Cardiac muscle cell (in vitro differentiated cells and primary cell): ENCODE results near the gene WWP2. TPM values are rescaled to one million over a fixed set of nuclear protein-coding genes. Genes with fewer than 3 reads are reported as not detected.

Source experiments
- DNase-seq, 2 donors: peaks; one replicate each; pipeline versions ENCODE4 v3.0.0 to v3.0.0-alpha.2; 2010 to 2017; ENCODE audit warnings: low read depth in 1 of 2, low spot score in 1 of 2
- H3K27ac ChIP-seq: fragments of 200-600 bp; sonication (generic); 2 replicates; pipeline ENCODE4 v1.5.1; 2016
- H3K27me3 ChIP-seq: fragments of 200-600 bp; sonication (generic); 2 replicates; pipeline ENCODE4 v1.6.0; 2016; ENCODE audit warnings: control low read depth
- H3K36me3 ChIP-seq: fragments of 200-600 bp; sonication (generic); 2 replicates; pipeline ENCODE4 v1.5.1; 2016; ENCODE audit warnings: control low read depth
- H3K4me1 ChIP-seq: fragments of 200-600 bp; sonication (generic); 2 replicates; pipeline ENCODE4 v1.8.1; 2017; ENCODE audit warnings: low read depth, mild to moderate bottlenecking, mixed run types
- H3K4me3 ChIP-seq: fragments of 200-600 bp; sonication (generic); 2 replicates; pipeline ENCODE4 v1.5.1; 2016; ENCODE audit warnings: mild to moderate bottlenecking
- H3K9me3 ChIP-seq: fragments of 200-600 bp; sonication (generic); 2 replicates; pipeline ENCODE4 v1.5.1; 2017; ENCODE audit warnings: low read depth, mild to moderate bottlenecking, control low read depth
- polyA plus RNA-seq: library from polyadenylated mRNA; unstranded; fragments of >200 nt; fragmentation: Nextera tagmentation; extraction: Ambion mirVana; gene quantifications from 2 replicates; pipeline ENCODE4 v1.2.1, GENCODE V29; 2016
- total RNA-seq: library from RNA; depleted of rRNA; stranded (reverse); fragments of >200 nt; gene quantifications from 2 replicates; pipeline ENCODE4 v1.2.3, GENCODE V29; 2016
- TF ChIP-seq, protein P1 (sequence below): IDR thresholded peaks from 2 replicates; pipeline ENCODE4 v1.5.1; 2012; ENCODE audit warnings: low read depth, mild to moderate bottlenecking, low read length

The WWP2 gene
- total and polyA plus RNA-seq, 2 experiments from 2014 or later: 21.3 to 27.8 TPM

- Histone ChIP-seq H3K36me3 (no peaks in the 10 kb centered on the region), H3K27me3 (no peaks in the 10 kb centered on the region), H3K4me1 (peaks cover 4% of the 10 kb centered on the region), H3K9me3 (no peaks in the 10 kb centered on the region), H3K4me3 (no peak overlapping the region), H3K27ac (no peak overlapping the region)
- no peak for DNase-seq
- TF ChIP-seq, protein P1, sequence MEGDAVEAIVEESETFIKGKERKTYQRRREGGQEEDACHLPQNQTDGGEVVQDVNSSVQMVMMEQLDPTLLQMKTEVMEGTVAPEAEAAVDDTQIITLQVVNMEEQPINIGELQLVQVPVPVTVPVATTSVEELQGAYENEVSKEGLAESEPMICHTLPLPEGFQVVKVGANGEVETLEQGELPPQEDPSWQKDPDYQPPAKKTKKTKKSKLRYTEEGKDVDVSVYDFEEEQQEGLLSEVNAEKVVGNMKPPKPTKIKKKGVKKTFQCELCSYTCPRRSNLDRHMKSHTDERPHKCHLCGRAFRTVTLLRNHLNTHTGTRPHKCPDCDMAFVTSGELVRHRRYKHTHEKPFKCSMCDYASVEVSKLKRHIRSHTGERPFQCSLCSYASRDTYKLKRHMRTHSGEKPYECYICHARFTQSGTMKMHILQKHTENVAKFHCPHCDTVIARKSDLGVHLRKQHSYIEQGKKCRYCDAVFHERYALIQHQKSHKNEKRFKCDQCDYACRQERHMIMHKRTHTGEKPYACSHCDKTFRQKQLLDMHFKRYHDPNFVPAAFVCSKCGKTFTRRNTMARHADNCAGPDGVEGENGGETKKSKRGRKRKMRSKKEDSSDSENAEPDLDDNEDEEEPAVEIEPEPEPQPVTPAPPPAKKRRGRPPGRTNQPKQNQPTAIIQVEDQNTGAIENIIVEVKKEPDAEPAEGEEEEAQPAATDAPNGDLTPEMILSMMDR: no peak
Measured at GRCh38 chr16:69827524-69827923, 65.4 kb downstream of the WWP2 start.

DNA sequence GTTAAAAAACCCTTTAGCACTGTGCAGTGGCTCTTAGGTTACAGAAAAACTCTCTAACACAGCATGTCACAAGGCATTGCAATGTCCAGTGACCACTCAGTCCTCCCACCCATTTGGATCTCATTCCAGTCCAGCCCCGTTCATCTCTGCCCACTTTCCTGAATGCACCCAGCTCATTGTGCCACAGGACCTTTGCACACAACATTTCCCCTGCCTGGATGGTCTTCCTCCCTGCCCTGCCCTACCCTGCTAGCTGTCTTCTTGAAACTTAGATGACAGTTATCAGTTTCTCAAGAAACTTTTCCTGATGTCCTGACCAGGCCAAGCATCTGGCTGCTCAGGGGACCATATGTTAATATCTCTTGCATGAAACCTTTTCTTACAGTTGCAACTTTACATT lies 67.2 kb downstream of the WWP2 start:
- Histone ChIP-seq H3K27ac (no peak overlapping the region), H3K36me3 (no peaks in the 10 kb centered on the region), H3K4me1 (peaks cover 20% of the 10 kb centered on the region), H3K27me3 (no peaks in the 10 kb centered on the region), H3K9me3 (no peaks in the 10 kb centered on the region), H3K4me3 (no peak overlapping the region)
- TF ChIP-seq, protein P1: no peak
- no peak for DNase-seq

DNA sequence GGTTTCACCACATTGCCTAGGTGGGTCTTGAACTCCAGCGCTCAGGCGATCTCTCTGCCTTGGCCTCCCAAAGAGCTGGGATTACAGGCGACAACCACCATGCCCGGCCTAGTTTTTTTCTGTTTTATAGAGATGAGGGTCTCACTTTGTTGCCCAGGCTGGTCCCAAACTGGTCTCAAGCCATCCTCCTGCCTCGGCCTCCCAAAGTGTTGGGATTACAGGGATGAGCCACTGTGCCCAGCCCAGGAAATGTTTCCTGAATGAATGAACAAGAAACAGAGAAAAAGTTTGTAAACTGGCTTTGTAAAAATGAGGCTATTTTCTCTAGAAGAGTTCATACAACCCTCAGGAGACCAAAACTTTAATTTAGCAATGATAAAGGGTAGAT lies 68.0 kb downstream of the WWP2 start:
- no peaks in the 10 kb centered on the region for H3K36me3 ChIP-seq
- TF ChIP-seq, protein P1: no peak
- no peak overlapping the region for H3K4me3 ChIP-seq
- no peak for DNase-seq
- no peaks in the 10 kb centered on the region for H3K27me3 ChIP-seq
- peaks cover 26% of the 10 kb centered on the region for H3K4me1 ChIP-seq
- no peaks in the 10 kb centered on the region for H3K9me3 ChIP-seq
- peak overlapping the region; percentile 81 for H3K27ac ChIP-seq

DNA sequence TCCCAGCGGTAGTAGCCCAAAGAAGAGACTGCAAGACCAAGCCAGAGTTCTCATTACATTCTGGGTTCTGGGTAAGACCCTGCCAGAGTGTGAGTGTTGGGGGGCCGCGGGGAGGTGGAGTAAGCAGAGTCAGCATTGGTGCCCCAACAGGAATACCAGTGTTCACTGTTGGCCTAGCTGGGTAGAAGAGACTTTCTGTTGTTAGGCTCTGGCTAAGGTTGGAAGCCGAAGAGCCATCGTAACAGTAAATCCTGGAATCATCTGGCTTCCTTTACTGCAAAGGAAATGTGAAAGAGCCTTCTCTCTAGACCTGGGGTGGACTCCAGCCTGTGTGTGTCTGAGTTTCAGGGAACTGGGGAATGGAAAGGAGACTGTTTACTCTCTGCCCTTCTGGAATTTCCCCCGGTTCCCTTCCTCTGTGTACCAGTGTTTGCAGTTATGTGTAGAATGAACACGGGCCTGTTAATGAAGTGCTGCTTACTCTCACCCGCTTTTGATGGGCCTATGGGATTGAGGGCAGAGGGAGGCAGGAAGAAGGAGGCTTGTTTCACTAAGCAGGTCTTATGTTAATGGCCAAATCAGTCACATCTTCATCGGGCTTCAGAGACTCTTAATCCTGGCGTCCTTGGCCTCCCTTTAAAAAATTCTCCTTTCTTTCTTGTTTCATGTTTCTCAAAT lies 68.5 kb downstream of the WWP2 start:
- TF ChIP-seq, protein P1: no peak
- Histone ChIP-seq H3K36me3 (no peaks in the 10 kb centered on the region), H3K9me3 (no peaks in the 10 kb centered on the region), H3K4me3 (no peak overlapping the region), H3K27me3 (no peaks in the 10 kb centered on the region), H3K27ac (peak overlapping the region; percentile 81), H3K4me1 (peaks cover 31% of the 10 kb centered on the region)
- DNase-seq: no peak

- no peak overlapping the region for H3K4me3 ChIP-seq
- H3K4me1 ChIP-seq: peaks cover 39% of the 10 kb centered on the region
- no peaks in the 10 kb centered on the region for H3K36me3 ChIP-seq
- H3K9me3 ChIP-seq: no peaks in the 10 kb centered on the region
- TF ChIP-seq, protein P1: no peak
- H3K27ac ChIP-seq: no peak overlapping the region
- H3K27me3 ChIP-seq: no peaks in the 10 kb centered on the region
- DNase-seq: no peak
Measured at GRCh38 chr16:69831212-69832123, 69.3 kb downstream of the WWP2 start.
